SIG-M5 treated with dmso at 0.1 percent for 504 hours (cell line): Measurements from ENCODE around the gene NUBP2.

ENCODE experiments used
- DNase-seq: peaks from one replicate; lab custom pipeline; 2025; ENCODE audit not compliant: unreplicated experiment; lab: John Stamatoyannopoulos, UW

Gene NUBP2

GRCh38 chr16:1782408-1783264, at the start of gene NUBP2, which contains the start of gene SPSB3:
TSS of gene NUBP2 (plus strand) at chr16:1782960. CDS start at chr16:1783021, 61 bp downstream.
TSS of gene SPSB3 (minus strand) at chr16:1782571. CDS start at chr16:1781483, 1,088 bp downstream.
- peak; percentile 98 for DNase-seq

- DNase-seq, result no peak
Observed at GRCh38 chr16:1734123-1734522, 48.6 kb upstream of the NUBP2 start.

GRCh38 chr16:1734816-1735215, 47.9 kb upstream of the NUBP2 start:
- no peak for DNase-seq

- no peak for DNase-seq
Observed at GRCh38 chr16:1740234-1740633, 42.5 kb upstream of the NUBP2 start.

GRCh38 chr16:1740781-1741490, 41.8 kb upstream of the NUBP2 start:
- DNase-seq, result no peak

- DNase-seq, result no peak
Observed at GRCh38 chr16:1741553-1742165, 41.1 kb upstream of the NUBP2 start.

GRCh38 chr16:1743376-1744337, 39.1 kb upstream of the NUBP2 start:
- DNase-seq, result no peak

GRCh38 chr16:1744338-1744840, 38.4 kb upstream of the NUBP2 start:
- no peak for DNase-seq

GRCh38 chr16:1745181-1745899, 37.4 kb upstream of the NUBP2 start:
- no peak for DNase-seq

- DNase-seq, result no peak
Observed at GRCh38 chr16:1745900-1746692, 36.7 kb upstream of the NUBP2 start.

- DNase-seq, result no peak
Observed at GRCh38 chr16:1746693-1747195, 36.0 kb upstream of the NUBP2 start.

GRCh38 chr16:1747934-1748333, 34.8 kb upstream of the NUBP2 start:
- no peak for DNase-seq

- DNase-seq, result no peak
Observed at GRCh38 chr16:1749152-1750117, 33.3 kb upstream of the NUBP2 start.

GRCh38 chr16:1751946-1752345, 30.8 kb upstream of the NUBP2 start:
- DNase-seq, result no peak

GRCh38 chr16:1752853-1753252, 29.9 kb upstream of the NUBP2 start:
- DNase-seq, result no peak

- no peak for DNase-seq
Observed at GRCh38 chr16:1754204-1754603, 28.6 kb upstream of the NUBP2 start.

GRCh38 chr16:1757714-1758461, 24.9 kb upstream of the NUBP2 start:
- no peak for DNase-seq
